Measurements from ENCODE around the gene SLC2A13. TPM values are rescaled to one million over a fixed set of nuclear protein-coding genes. Genes with fewer than 3 reads are reported as not detected.
A peak's percentile ranks its signal among the peaks of the same experiment; 100 is the strongest.

SLC2A13 gene
- total RNA-seq, 6 donors from 2014 or later = 9.9 to 25.9 (median 16.0) TPM

DNA sequence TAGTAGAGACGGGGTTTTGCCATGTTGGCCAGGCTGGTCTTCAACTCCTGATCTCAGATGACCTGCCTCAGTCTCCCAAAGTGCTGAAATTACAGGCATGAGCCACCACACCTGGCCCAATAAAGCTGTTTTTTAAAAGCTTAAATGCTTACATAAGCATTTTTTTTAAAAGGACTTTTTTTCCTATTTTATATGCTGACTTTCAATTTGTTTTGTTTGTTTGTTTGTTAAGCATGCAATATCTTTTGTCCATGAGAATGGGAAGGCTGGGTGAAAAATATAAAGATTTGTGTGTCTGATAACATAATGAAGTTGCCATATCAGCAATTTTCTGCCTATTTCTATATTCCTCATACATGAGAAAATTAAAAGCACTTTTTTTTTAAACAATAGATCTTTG, 17.0 kb upstream of the SLC2A13 start:
- Histone ChIP-seq H3K27me3 (no peaks in the 10 kb centered on the region), H3K4me1 (no peaks in the 10 kb centered on the region), H3K9me3 (no peaks in the 10 kb centered on the region), H3K4me3 (no peak overlapping the region), H3K36me3 (no peaks in the 10 kb centered on the region), H3K27ac (no peak overlapping the region)
- WGBS, 2 donors = 58 to 93% methylated on average over 1 of the region's 1 CpG
- no peak for ATAC-seq (ENCODE audit: low FRiP score in 2 of 2)
- TF ChIP-seq, protein P1, sequence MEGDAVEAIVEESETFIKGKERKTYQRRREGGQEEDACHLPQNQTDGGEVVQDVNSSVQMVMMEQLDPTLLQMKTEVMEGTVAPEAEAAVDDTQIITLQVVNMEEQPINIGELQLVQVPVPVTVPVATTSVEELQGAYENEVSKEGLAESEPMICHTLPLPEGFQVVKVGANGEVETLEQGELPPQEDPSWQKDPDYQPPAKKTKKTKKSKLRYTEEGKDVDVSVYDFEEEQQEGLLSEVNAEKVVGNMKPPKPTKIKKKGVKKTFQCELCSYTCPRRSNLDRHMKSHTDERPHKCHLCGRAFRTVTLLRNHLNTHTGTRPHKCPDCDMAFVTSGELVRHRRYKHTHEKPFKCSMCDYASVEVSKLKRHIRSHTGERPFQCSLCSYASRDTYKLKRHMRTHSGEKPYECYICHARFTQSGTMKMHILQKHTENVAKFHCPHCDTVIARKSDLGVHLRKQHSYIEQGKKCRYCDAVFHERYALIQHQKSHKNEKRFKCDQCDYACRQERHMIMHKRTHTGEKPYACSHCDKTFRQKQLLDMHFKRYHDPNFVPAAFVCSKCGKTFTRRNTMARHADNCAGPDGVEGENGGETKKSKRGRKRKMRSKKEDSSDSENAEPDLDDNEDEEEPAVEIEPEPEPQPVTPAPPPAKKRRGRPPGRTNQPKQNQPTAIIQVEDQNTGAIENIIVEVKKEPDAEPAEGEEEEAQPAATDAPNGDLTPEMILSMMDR (IDR thresholded peaks at IDR 0.05) = no peak
- TF ChIP-seq POLR2A (IDR thresholded peaks at IDR 0.05) (no peak), POLR2AphosphoS5 (IDR thresholded peaks at IDR 0.05) (no peak), EP300 (IDR thresholded peaks at IDR 0.05) (no peak)
- no peak for DNase-seq

- 68 to 73% methylated on average over 3 of the region's 3 CpGs for WGBS, 2 donors
- no peaks in the 10 kb centered on the region for H3K27me3 ChIP-seq
- TF ChIP-seq, protein P1 (IDR thresholded peaks at IDR 0.05) = no peak
- no peak for TF ChIP-seq POLR2AphosphoS5 (IDR thresholded peaks at IDR 0.05)
- TF ChIP-seq EP300 (IDR thresholded peaks at IDR 0.05) = no peak
- TF ChIP-seq POLR2A (IDR thresholded peaks at IDR 0.05) = no peak
- DNase-seq (no peak), ATAC-seq (ENCODE audit: low FRiP score in 2 of 2) (no peak)
- H3K4me1 ChIP-seq = no peaks in the 10 kb centered on the region
- H3K4me3 ChIP-seq = no peak overlapping the region
- H3K9me3 ChIP-seq = no peaks in the 10 kb centered on the region
- H3K27ac ChIP-seq = no peak overlapping the region
- no peaks in the 10 kb centered on the region for H3K36me3 ChIP-seq
Observed at GRCh38 chr12:40117818-40118217, 11.9 kb upstream of the SLC2A13 start.

DNA sequence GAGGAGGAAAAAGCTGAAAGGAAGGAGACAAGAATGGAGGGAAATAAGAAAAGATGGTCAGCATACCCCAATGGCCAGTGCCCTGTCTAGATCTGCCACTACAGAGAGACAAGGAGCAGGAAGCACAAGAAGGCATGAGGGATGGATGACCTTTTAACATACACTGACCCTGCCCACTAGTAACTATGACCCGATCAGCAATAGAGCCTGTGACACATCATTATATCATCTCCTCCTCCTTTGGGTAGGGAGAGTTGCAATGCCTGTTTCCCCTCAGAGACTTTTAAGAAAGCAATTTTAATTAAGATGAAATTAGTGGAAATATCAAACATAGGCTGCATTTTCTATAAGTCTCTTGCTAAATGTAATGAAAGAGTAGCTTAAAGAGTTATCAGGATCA, 4.7 kb upstream of the SLC2A13 start:
- TF ChIP-seq POLR2AphosphoS5 (IDR thresholded peaks at IDR 0.05) = no peak
- no peak for TF ChIP-seq EP300 (IDR thresholded peaks at IDR 0.05)
- TF ChIP-seq POLR2A (IDR thresholded peaks at IDR 0.05) = no peak
- TF ChIP-seq, protein P1 (IDR thresholded peaks at IDR 0.05) = no peak

DNA sequence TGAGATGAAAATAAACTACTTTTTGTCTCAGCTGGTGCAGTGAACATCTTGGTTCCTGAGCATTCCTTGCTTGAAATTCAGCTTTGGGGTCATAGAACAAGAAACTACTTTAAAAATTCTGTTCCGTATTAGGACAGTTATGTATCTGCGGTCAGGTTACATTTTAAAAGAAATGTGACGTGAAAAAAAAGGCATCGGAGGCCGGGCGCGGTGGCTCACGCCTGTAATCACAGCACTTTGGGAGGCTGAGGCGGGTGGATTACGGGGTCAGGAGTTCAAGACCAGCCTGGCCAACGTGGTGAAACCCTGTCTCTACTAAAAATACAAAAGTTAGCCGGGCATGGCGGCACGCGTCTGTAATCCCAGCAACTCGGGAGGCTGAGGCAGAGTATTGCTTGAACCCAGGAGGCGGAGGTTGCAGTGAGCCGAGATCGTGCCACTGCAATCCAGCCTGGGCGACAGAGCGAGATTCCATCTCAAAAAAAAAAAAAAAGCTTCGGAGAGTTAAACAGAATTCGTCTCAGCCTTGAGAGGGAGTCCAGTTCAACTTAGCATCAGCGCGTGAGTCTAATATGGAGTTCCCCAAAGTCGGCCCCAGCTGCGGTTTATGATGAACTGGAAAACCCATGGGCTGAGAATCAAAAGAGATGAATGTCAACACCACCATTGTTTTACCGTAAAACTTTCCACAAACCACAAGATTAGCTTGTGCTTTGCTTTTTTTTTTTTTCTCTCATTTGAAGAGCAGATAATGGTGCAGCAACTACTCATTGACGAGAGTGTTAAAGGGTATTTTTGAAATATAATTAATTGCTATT, 2.1 kb upstream of the SLC2A13 start:
- WGBS, 2 donors = 82 to 85% methylated on average over 29 of the region's 29 CpGs
- no peaks in the 10 kb centered on the region for H3K27me3 ChIP-seq
- H3K27ac ChIP-seq = no peak overlapping the region
- ATAC-seq (ENCODE audit: low FRiP score in 2 of 2) (no peak), DNase-seq (peak in 1 of 2 donors; percentile 32)
- peaks cover 8 to 32% (median 29%) of the 10 kb centered on the region in 4 donors for H3K4me1 ChIP-seq
- H3K4me3 ChIP-seq = peak overlapping the region in 2 of 4 donors; percentile 29 to 47
- H3K9me3 ChIP-seq = no peaks in the 10 kb centered on the region
- H3K36me3 ChIP-seq = no peaks in the 10 kb centered on the region
- no peak for TF ChIP-seq EP300 (IDR thresholded peaks at IDR 0.05)
- TF ChIP-seq, protein P1 (IDR thresholded peaks at IDR 0.05) = no peak
- TF ChIP-seq POLR2A (IDR thresholded peaks at IDR 0.05) = no peak
- TF ChIP-seq POLR2AphosphoS5 (IDR thresholded peaks at IDR 0.05) = no peak

More for the DNA sequence above, 4.7 kb upstream of the SLC2A13 start:
- Histone ChIP-seq H3K27ac (no peak overlapping the region), H3K4me1 (peaks cover 0 to 16% (median 12%) of the 10 kb centered on the region in 4 donors), H3K9me3 (no peaks in the 10 kb centered on the region), H3K27me3 (no peaks in the 10 kb centered on the region), H3K4me3 (no peak overlapping the region), H3K36me3 (no peaks in the 10 kb centered on the region)
- no peak for ATAC-seq (ENCODE audit: low FRiP score in 2 of 2)
- no peak for DNase-seq
- 79 to 100% methylated on average over 1 of the region's 1 CpG for WGBS, 2 donors

Measured in upper lobe of left lung (tissue), 6 donors.